HAP-1 (cell line): ENCODE measurements around the gene ARHGAP18.

Experiments used
- DNase-seq, 2 experiments: peaks; one replicate each; pipeline ENCODE4 v3.0.0-alpha.2; 2016 to 2020; ENCODE audit warnings: low spot score in 2 of 2
- H3K27me3 ChIP-seq: fragments of 250-450 bp; sonication (Bioruptor Pico); 2 replicates; pipeline ENCODE4 v1.5.1; 2020; ENCODE audit warnings: low read depth, mild to moderate bottlenecking, moderate library complexity
- H3K36me3 ChIP-seq: fragments of 250-450 bp; sonication (Bioruptor Pico); replicated peaks from 2 replicates; pipeline ENCODE4 v1.5.1; 2020; ENCODE audit warnings: mild to moderate bottlenecking
- H3K4me1 ChIP-seq: fragments of 250-450 bp; sonication (Bioruptor Pico); 2 replicates; pipeline ENCODE4 v1.5.1; 2020; ENCODE audit warnings: mild to moderate bottlenecking
- H3K4me3 ChIP-seq: fragments of 250-450 bp; sonication (Bioruptor Pico); 2 replicates; pipeline ENCODE4 v1.5.1; 2020; ENCODE audit warnings: mild to moderate bottlenecking, moderate library complexity
- H3K9me3 ChIP-seq: fragments of 250-450 bp; sonication (Bioruptor Pico); 2 replicates; pipeline ENCODE4 v1.5.1; 2020; ENCODE audit warnings: mild to moderate bottlenecking, moderate library complexity
- in situ Hi-C: fragments of 300-500 bp; cut with MboI; formaldehyde crosslinking; loops from 3 replicates; pipeline ENCODE4 v1.14.3; 2020; ENCODE audit warnings: low sequenced_read_pairs, inconsistent platforms, mixed read lengths

Gene ARHGAP18

DNA sequence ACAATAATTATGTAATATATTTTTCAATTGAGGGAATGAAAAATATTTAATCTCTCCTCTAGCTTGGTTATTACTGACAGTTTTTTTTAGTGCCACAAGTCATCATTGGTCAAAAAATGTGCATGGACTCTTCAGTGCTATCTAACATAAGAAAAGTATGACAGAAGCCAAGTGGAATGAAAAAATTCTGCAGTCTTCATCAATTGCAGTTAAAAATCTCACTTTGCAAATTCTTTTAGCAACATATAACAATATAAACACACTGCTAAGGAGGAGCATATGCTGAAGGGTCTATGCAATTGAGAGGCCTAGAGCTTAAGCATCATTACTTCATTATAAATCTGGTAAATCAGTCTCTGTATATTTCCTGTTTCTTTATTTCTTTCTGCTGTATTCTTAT, 175.1 kb downstream of the ARHGAP18 start:
- Histone ChIP-seq H3K36me3 (no peaks in the 10 kb centered on the region), H3K9me3 (no peaks in the 10 kb centered on the region), H3K4me3 (no peak overlapping the region), H3K27me3 (no peaks in the 10 kb centered on the region), H3K4me1 (no peaks in the 10 kb centered on the region)
- in situ Hi-C loops: no loop called here
- DNase-seq: no peak
